Endodermal cell (in vitro differentiated cells): Measurements from ENCODE around the gene DDX43. TPM values are rescaled to one million over a fixed set of nuclear protein-coding genes. Genes with fewer than 3 reads are reported as not detected.

ENCODE experiments used
- DNase-seq: peaks from one replicate; pipeline ENCODE4 v3.0.0-alpha.2; 2017
- H3K27ac ChIP-seq: 2 replicates; pipeline ENCODE4 v1.5.1; 2013; ENCODE audit warnings: mild to moderate bottlenecking, low read depth, low read length, moderate library complexity
- H3K27me3 ChIP-seq: 2 replicates; pipeline ENCODE4 v1.6.1; 2013; ENCODE audit warnings: mild to moderate bottlenecking, low read length, moderate library complexity; ENCODE audit not compliant: insufficient read depth, control insufficient read depth, poor library complexity, severe bottlenecking
- H3K36me3 ChIP-seq: 2 replicates; pipeline ENCODE4 v1.7.0; 2013; ENCODE audit warnings: mild to moderate bottlenecking, low read length, moderate library complexity; ENCODE audit not compliant: control insufficient read depth, insufficient read depth
- H3K4me1 ChIP-seq: one replicate; pipeline ENCODE4 v1.7.0; 2013; ENCODE audit warnings: low read length; ENCODE audit not compliant: control insufficient read depth, insufficient read depth
- H3K4me3 ChIP-seq: 2 replicates; pipeline ENCODE4 v1.5.1; 2013; ENCODE audit warnings: mild to moderate bottlenecking, low read length, moderate library complexity
- H3K9ac ChIP-seq: 2 replicates; pipeline ENCODE4 v1.6.1; 2013; ENCODE audit warnings: mild to moderate bottlenecking, low read length, moderate library complexity; ENCODE audit not compliant: poor library complexity, severe bottlenecking; ENCODE audit errors: extremely low read depth
- H3K9me3 ChIP-seq: 2 replicates; pipeline ENCODE4 v1.6.1; 2013; ENCODE audit warnings: mild to moderate bottlenecking, low read length, moderate library complexity; ENCODE audit not compliant: control insufficient read depth
- H3K27ac Mint-ChIP-seq: 2 replicates; pipeline ENCODE4 v1.8.0; 2020; ENCODE audit warnings: mixed read lengths
- H3K27me3 Mint-ChIP-seq: 2 replicates; pipeline ENCODE4 v1.8.0; 2021; ENCODE audit warnings: mild to moderate bottlenecking, mixed read lengths; ENCODE audit not compliant: insufficient read depth
- H3K36me3 Mint-ChIP-seq: 2 replicates; pipeline ENCODE4 v1.8.0; 2020; ENCODE audit warnings: low read depth, mixed read lengths
- H3K4me1 Mint-ChIP-seq: 2 replicates; pipeline ENCODE4 v1.8.0; 2020; ENCODE audit warnings: mixed read lengths
- H3K4me3 Mint-ChIP-seq: 2 replicates; pipeline ENCODE4 v1.8.0; 2020; ENCODE audit warnings: mild to moderate bottlenecking, moderate library complexity, mixed read lengths
- H3K9me3 Mint-ChIP-seq: 2 replicates; pipeline ENCODE4 v1.8.0; 2020; ENCODE audit warnings: mild to moderate bottlenecking, mixed read lengths
- CTCF ChIP-seq: fragments of 200-600 bp; sonication (generic); conservative IDR thresholded peaks from 2 replicates; pipeline ENCODE4 v1.5.0; 2021; ENCODE audit warnings: antibody characterized with exemption, mild to moderate bottlenecking
- WGBS, 2 experiments: methylation state at CpG; one replicate each; pipeline versions ENCODE4 v1.1.5 to v1.1.7; 2013; ENCODE audit warnings: missing lambda C conversion rate in 2 of 2, mixed read lengths in 1 of 2; ENCODE audit not compliant: insufficient coverage in 1 of 2, insufficient read length in 1 of 2; 5-methylcytosine and 5-hydroxymethylcytosine counted together
- total RNA-seq, 2 donors: library from RNA; stranded (reverse); fragmentation: NEBNext Ultra II Directional in 1 of 2; extraction: Animal tissue kit (Norgen Biotek cat#: 25700) in 1 of 2; gene quantifications; 2 replicates in 1 of 2; 3 replicates in 1 of 2; pipeline ENCODE4 v1.2.1, GENCODE V29; 2021

DDX43 gene
- total RNA-seq, 2 donors from 2014 or later, result not detected

- Histone ChIP-seq H3K9ac (no peak overlapping the region), H3K4me1 (no peaks in the 10 kb centered on the region), H3K27ac (no peak overlapping the region), H3K4me3 (no peak overlapping the region), H3K9me3 (peaks cover 10% of the 10 kb centered on the region), H3K27me3 (no peaks in the 10 kb centered on the region), H3K36me3 (no peaks in the 10 kb centered on the region)
- WGBS, 2 experiments, result 82 to 83% methylated on average over 13 to 16 of the region's 16 CpGs
- H3K4me3 Mint-ChIP-seq, result no peak overlapping the region
- no peaks in the 10 kb centered on the region for H3K27me3 Mint-ChIP-seq
- H3K9me3 Mint-ChIP-seq, result peaks cover 9% of the 10 kb centered on the region
- H3K4me1 Mint-ChIP-seq, result peaks cover 8% of the 10 kb centered on the region
- TF ChIP-seq CTCF, result no peak
- no peaks in the 10 kb centered on the region for H3K36me3 Mint-ChIP-seq
- H3K27ac Mint-ChIP-seq, result no peak overlapping the region
- no peak for DNase-seq
Observed at GRCh38 chr6:73367761-73368355, 26.8 kb upstream of the DDX43 start.

GRCh38 chr6:73368675-73369074 is 26.0 kb upstream of the DDX43 start:
- Histone ChIP-seq H3K9me3 (peaks cover 10% of the 10 kb centered on the region), H3K27me3 (no peaks in the 10 kb centered on the region), H3K27ac (no peak overlapping the region), H3K9ac (no peak overlapping the region), H3K4me3 (no peak overlapping the region), H3K36me3 (no peaks in the 10 kb centered on the region), H3K4me1 (no peaks in the 10 kb centered on the region)
- Mint-ChIP-seq H3K4me1 (peaks cover 8% of the 10 kb centered on the region), H3K36me3 (no peaks in the 10 kb centered on the region), H3K9me3 (peaks cover 9% of the 10 kb centered on the region), H3K27ac (no peak overlapping the region), H3K27me3 (no peaks in the 10 kb centered on the region), H3K4me3 (no peak overlapping the region)
- DNase-seq, result no peak
- 80 to 100% methylated on average over 2 to 4 of the region's 4 CpGs for WGBS, 2 experiments
- no peak for TF ChIP-seq CTCF

- peaks cover 9% of the 10 kb centered on the region for H3K9me3 Mint-ChIP-seq
- Histone ChIP-seq H3K9me3 (peaks cover 10% of the 10 kb centered on the region), H3K27ac (no peak overlapping the region), H3K36me3 (no peaks in the 10 kb centered on the region), H3K9ac (no peak overlapping the region), H3K4me3 (no peak overlapping the region), H3K4me1 (no peaks in the 10 kb centered on the region), H3K27me3 (no peaks in the 10 kb centered on the region)
- TF ChIP-seq CTCF, result no peak
- no peaks in the 10 kb centered on the region for H3K36me3 Mint-ChIP-seq
- WGBS, 2 experiments, result 95% methylated on average over 14 of the region's 14 CpGs
- no peak overlapping the region for H3K4me3 Mint-ChIP-seq
- H3K27ac Mint-ChIP-seq, result no peak overlapping the region
- H3K27me3 Mint-ChIP-seq, result no peaks in the 10 kb centered on the region
- DNase-seq, result no peak
- H3K4me1 Mint-ChIP-seq, result peaks cover 8% of the 10 kb centered on the region
Observed at GRCh38 chr6:73369157-73369556, 25.5 kb upstream of the DDX43 start.
